Trophoblast cell (in vitro differentiated cells and primary cell): ENCODE results near the gene PTK6.

Experiments used
- DNase-seq, 2 donors: peaks; one replicate each; pipeline ENCODE4 v3.0.0-alpha.2; 2016
- H2AFZ ChIP-seq: 2 replicates; pipeline ENCODE4 v1.6.1; 2013; ENCODE audit warnings: low read length, moderate library complexity, mild to moderate bottlenecking; ENCODE audit not compliant: insufficient read depth, poor library complexity
- H2AK5ac ChIP-seq: 2 replicates; pipeline ENCODE4 v1.6.1; 2013; ENCODE audit warnings: mild to moderate bottlenecking, low read length
- H2BK120ac ChIP-seq: 2 replicates; pipeline ENCODE4 v1.6.1; 2013; ENCODE audit warnings: low read length, mild to moderate bottlenecking, moderate library complexity; ENCODE audit not compliant: insufficient read depth, poor library complexity
- H2BK12ac ChIP-seq: 2 replicates; pipeline ENCODE4 v1.6.1; 2013; ENCODE audit warnings: mild to moderate bottlenecking, low read length, moderate library complexity
- H2BK5ac ChIP-seq: 2 replicates; pipeline ENCODE4 v1.6.1; 2013; ENCODE audit warnings: low read length, low read depth, moderate library complexity, mild to moderate bottlenecking; ENCODE audit not compliant: poor library complexity
- H3K14ac ChIP-seq: 2 replicates; pipeline ENCODE4 v1.6.1; 2013; ENCODE audit warnings: mild to moderate bottlenecking, low read length
- H3K18ac ChIP-seq: 2 replicates; pipeline ENCODE4 v1.6.1; 2013; ENCODE audit warnings: mild to moderate bottlenecking, low read length
- H3K23ac ChIP-seq: 2 replicates; pipeline ENCODE4 v1.6.1; 2013; ENCODE audit warnings: low read length
- H3K27ac ChIP-seq: 2 replicates; pipeline ENCODE4 v1.5.1; 2013; ENCODE audit warnings: low read depth, mild to moderate bottlenecking, inconsistent platforms, low read length, moderate library complexity
- H3K27me3 ChIP-seq: 2 replicates; pipeline ENCODE4 v1.6.1; 2013; ENCODE audit warnings: inconsistent platforms, mild to moderate bottlenecking, low read length, moderate library complexity; ENCODE audit not compliant: insufficient read depth
- H3K36me3 ChIP-seq, 2 experiments: 1 replicate in 1 of 2; 2 replicates in 1 of 2; pipeline ENCODE4 v1.6.1; 2013; ENCODE audit warnings: low read length in 2 of 2, mild to moderate bottlenecking in 2 of 2, moderate library complexity in 1 of 2; ENCODE audit not compliant: insufficient read depth in 2 of 2, control insufficient read depth in 1 of 2
- H3K4ac ChIP-seq: 2 replicates; pipeline ENCODE4 v1.6.1; 2013; ENCODE audit warnings: low read depth, mild to moderate bottlenecking, low read length, moderate library complexity
- H3K4me1 ChIP-seq, 2 experiments: 1 replicate in 1 of 2; 2 replicates in 1 of 2; pipeline ENCODE4 v1.6.1; 2013; ENCODE audit warnings: low read length in 2 of 2, mild to moderate bottlenecking in 2 of 2, moderate library complexity in 1 of 2; ENCODE audit not compliant: insufficient read depth in 2 of 2, control insufficient read depth in 1 of 2
- H3K4me2 ChIP-seq: 2 replicates; pipeline ENCODE4 v1.6.1; 2013; ENCODE audit warnings: inconsistent platforms, mild to moderate bottlenecking, low read length, moderate library complexity
- H3K4me3 ChIP-seq: 2 replicates; pipeline ENCODE4 v1.5.1; 2013; ENCODE audit warnings: mild to moderate bottlenecking, low read depth, low read length, inconsistent platforms
- H3K79me1 ChIP-seq: one replicate; pipeline ENCODE4 v1.6.1; 2013; ENCODE audit warnings: low read length
- H3K79me2 ChIP-seq: 2 replicates; pipeline ENCODE4 v1.6.1; 2013; ENCODE audit warnings: low read length, mild to moderate bottlenecking; ENCODE audit not compliant: control insufficient read depth, insufficient read depth, poor library complexity
- H3K9ac ChIP-seq: 2 replicates; pipeline ENCODE4 v1.6.1; 2013; ENCODE audit warnings: mild to moderate bottlenecking, low read length
- H3K9me3 ChIP-seq: 2 replicates; pipeline ENCODE4 v1.6.1; 2013; ENCODE audit warnings: low read depth, mild to moderate bottlenecking, control low read depth, inconsistent platforms, low read length; ENCODE audit not compliant: insufficient read depth
- H4K12ac ChIP-seq: 2 replicates; pipeline ENCODE4 v1.6.1; 2013; ENCODE audit warnings: low read depth, mild to moderate bottlenecking, low read length, moderate library complexity
- H4K8ac ChIP-seq: 2 replicates; pipeline ENCODE4 v1.6.1; 2013; ENCODE audit warnings: low read depth, mild to moderate bottlenecking, low read length, moderate library complexity
- H4K91ac ChIP-seq: one replicate; pipeline ENCODE4 v1.6.1; 2013; ENCODE audit warnings: low read depth, mild to moderate bottlenecking, low read length, moderate library complexity
- WGBS: extraction: QIAGEN DNeasy Blood & Tissue Kit; methylation state at CpG from one replicate; pipeline ENCODE4 v1.1.7; 2013; ENCODE audit warnings: missing lambda C conversion rate; ENCODE audit not compliant: insufficient read length, insufficient coverage; ENCODE audit errors: extremely low coverage; 5-methylcytosine and 5-hydroxymethylcytosine counted together

Gene PTK6

DNA sequence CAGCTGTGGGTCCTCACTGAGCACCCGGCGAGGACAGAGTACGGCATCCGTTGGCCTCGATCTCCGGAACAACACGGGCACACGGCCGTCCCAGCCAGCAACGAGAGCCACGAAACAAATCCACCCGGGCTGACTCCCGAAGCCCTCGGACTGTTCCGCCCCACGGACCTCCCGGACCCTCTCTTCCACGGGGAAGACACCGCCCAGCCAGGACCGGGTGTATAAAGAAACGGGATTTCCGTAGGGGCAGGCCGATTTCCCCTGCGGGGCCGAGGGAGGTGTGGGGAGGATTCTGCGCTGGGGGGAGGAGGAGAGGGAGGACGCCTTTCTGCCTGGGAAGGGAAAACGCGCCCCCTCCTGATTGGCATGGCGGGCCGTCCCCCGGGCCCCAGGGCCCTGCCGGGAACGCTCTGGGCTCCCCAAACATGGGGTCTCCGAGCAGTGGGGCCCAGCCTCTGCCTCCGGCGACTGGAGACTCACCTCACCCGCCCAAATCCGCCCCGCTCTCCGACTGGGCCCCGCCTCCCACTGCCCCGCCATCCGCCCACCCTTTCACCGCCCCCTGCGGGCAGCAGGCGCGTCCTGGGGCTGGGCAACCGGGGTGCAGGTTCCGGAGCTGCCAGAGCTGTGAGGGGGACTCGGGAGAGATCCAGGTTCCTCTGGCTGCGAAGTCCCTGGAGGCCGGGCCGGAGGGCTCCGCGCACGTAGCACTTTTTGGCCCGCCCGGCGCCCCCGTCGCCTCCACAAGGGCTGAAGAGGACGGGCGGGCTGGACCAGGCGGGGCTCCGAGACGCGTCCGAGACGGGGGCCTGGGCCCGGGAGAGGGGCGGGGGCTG, 17.3 kb downstream of the PTK6 start:
- Histone ChIP-seq H4K12ac (peak overlapping the region; percentile 64), H3K9me3 (peaks cover 10% of the 10 kb centered on the region), H2AFZ (peak overlapping the region; percentile 89), H3K4ac (peak overlapping the region; percentile 6), H2BK12ac (no peak overlapping the region), H3K27me3 (no peaks in the 10 kb centered on the region), H2BK5ac (peak overlapping the region; percentile 68), H3K4me3 (peak overlapping the region; percentile 66), H3K27ac (peak overlapping the region; percentile 82), H3K18ac (peak overlapping the region; percentile 58), H3K79me2 (peaks cover 16% of the 10 kb centered on the region), H2BK120ac (peak overlapping the region; percentile 26), H3K23ac (no peak overlapping the region), H3K4me1 (peaks cover 19 to 28% of the 10 kb centered on the region in 2 experiments), H4K8ac (peak overlapping the region; percentile 82), H3K79me1 (peaks cover 13% of the 10 kb centered on the region), H3K14ac (peak overlapping the region; percentile 53), H3K4me2 (peak overlapping the region; percentile 99), H3K9ac (no peak overlapping the region), H3K36me3 (peaks cover 19% of the 10 kb centered on the region in 2 experiments), H4K91ac (peak overlapping the region; percentile 71), H2AK5ac (no peak overlapping the region)
- peak in 1 of 2 donors; percentile 13 for DNase-seq
- WGBS, result no CpG with 5 or more reads among the region's 72 CpGs

DNA sequence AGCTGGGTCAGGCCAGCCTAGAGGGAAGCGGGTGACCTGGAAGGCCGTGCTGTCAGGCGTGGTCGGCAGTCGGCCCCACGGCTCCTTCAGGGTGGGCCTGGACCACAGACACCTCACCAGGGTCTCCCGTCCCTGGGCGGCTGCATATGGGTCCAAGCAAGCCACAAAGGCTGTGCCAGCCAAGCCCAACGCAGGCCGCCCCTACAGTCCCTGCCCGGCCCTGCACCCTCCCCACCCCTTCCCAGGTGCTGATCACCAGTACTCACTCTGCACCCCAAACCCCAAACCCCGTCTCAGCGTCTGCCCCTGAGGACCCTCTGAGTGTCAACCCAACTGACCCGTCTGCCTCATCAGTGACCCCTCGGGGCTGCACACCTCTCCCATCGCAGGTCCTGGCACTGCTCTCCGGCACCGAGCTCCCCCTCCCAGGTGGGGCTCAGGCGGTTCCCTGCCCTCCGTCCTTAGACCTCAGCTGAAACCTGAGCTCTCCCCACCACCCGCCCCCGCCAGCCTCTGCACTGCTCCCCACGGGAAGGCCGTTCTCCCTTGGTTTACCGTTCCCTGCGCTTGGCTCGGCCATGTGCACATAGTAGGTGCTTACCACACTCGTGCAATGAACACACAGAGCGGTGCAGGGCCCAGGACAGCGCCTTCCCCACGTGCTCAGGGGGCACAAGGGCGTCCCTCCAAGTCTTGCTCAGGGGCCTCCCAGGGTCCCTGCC, 18.1 kb downstream of the PTK6 start:
- Histone ChIP-seq H2AFZ (no peak overlapping the region), H3K9ac (no peak overlapping the region), H3K4me1 (peaks cover 19 to 28% of the 10 kb centered on the region in 2 experiments), H2BK12ac (no peak overlapping the region), H3K23ac (no peak overlapping the region), H2BK5ac (no peak overlapping the region), H3K27ac (no peak overlapping the region), H3K4me3 (peak overlapping the region; percentile 66), H3K4me2 (peak overlapping the region; percentile 99), H2AK5ac (no peak overlapping the region), H2BK120ac (no peak overlapping the region), H3K27me3 (no peaks in the 10 kb centered on the region), H3K9me3 (peaks cover 10% of the 10 kb centered on the region), H4K8ac (no peak overlapping the region), H3K79me1 (peaks cover 13% of the 10 kb centered on the region), H3K14ac (no peak overlapping the region), H3K36me3 (peaks cover 19% of the 10 kb centered on the region in 2 experiments), H3K18ac (no peak overlapping the region), H4K12ac (no peak overlapping the region), H3K79me2 (peaks cover 16% of the 10 kb centered on the region), H4K91ac (peak overlapping the region; percentile 2), H3K4ac (no peak overlapping the region)
- no peak for DNase-seq
- no CpG with 5 or more reads among the region's 32 CpGs for WGBS

DNA sequence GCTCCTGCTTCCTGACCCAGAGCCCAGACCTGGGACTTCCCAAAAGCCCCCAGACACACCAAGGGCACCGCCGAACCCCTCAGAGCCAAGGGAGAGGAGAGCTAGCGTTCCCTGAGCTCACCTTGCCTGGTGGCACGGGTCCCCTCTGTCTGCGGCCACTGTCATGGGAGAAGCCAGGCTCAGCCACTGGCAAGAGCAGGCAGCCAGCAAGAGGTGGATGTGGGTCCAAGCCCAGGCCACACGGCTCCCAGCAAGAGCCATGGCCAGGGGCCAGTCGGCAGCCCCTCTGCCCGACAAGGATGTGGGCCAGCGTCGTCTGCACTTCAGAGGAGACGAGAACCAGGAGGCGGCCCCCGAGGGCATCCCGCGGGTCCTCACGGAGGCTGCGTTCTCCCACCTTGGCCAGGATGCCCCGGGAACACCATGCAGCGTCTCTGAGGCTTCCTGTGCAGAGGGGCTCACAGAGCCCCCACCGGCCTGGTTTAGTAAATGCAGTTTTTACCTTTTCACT, 18.8 kb downstream of the PTK6 start:
- H2BK12ac ChIP-seq, result no peak overlapping the region
- H3K4ac ChIP-seq, result no peak overlapping the region
- H3K23ac ChIP-seq, result no peak overlapping the region
- no peak overlapping the region for H3K27ac ChIP-seq
- no peak overlapping the region for H4K91ac ChIP-seq
- H2AFZ ChIP-seq, result no peak overlapping the region
- H2BK120ac ChIP-seq, result no peak overlapping the region
- H3K36me3 ChIP-seq, result peaks cover 14 to 19% of the 10 kb centered on the region in 2 experiments
- no peak overlapping the region for H3K18ac ChIP-seq
- H3K4me1 ChIP-seq, result peaks cover 19 to 28% of the 10 kb centered on the region in 2 experiments
- H2BK5ac ChIP-seq, result no peak overlapping the region
- no peaks in the 10 kb centered on the region for H3K27me3 ChIP-seq
- no peak overlapping the region for H3K4me3 ChIP-seq
- H3K9ac ChIP-seq, result no peak overlapping the region
- peak in 1 of 2 donors; percentile 14 for DNase-seq
- H4K12ac ChIP-seq, result no peak overlapping the region
- no peak overlapping the region for H4K8ac ChIP-seq
- no peak overlapping the region for H3K14ac ChIP-seq
- H3K79me2 ChIP-seq, result peaks cover 16% of the 10 kb centered on the region
- H2AK5ac ChIP-seq, result no peak overlapping the region
- peaks cover 13% of the 10 kb centered on the region for H3K79me1 ChIP-seq
- H3K4me2 ChIP-seq, result no peak overlapping the region
- no CpG with 5 or more reads among the region's 20 CpGs for WGBS
- H3K9me3 ChIP-seq, result peaks cover 7% of the 10 kb centered on the region

DNA sequence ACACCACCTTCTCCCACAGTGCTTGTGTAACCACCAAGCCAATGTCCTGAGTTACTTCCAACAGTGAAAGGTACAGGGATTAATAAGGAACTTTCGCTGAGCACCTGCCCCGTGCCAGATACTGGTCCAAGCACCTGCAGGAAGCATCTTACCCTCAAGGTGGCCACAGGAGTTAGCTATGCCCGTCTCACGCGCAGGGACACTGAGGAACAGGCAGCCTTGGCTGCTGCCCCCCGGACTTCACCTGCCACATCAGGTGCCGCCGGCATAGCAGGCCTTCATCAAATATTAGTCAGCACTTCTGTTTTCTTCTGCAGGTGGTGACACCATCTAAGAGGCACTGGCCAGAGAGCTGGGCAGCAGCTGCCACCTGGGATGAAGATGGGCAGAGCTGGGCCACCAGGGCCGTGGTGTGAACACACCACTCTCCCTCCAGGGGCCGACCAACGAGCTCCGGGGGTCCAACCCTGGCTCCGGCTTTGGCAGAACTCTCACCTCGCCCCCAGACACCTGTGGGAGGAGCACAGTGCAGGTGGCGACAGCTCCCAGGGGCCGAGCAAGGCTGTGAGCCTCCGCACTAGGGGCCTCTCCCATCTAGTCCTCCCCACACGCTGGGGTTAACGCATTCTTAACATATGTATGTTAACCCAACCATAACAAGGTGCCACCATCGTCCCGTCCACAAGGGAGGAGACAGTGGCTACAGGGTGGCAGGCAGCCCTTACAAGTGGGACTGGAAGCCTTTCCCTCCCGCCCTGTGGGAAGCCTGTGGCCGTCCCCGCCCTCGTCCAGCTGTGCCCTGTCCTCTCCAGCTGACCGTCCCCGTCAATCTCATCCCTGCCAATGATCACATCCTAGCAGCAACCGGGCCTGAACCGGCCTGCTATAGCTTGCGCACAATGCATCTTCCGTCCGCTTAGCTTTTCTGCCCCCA, 19.5 kb downstream of the PTK6 start:
- H3K36me3 ChIP-seq, result peaks cover 8 to 12% of the 10 kb centered on the region in 2 experiments

More for the DNA sequence above, 19.5 kb downstream of the PTK6 start:
- Histone ChIP-seq H3K4ac (no peak overlapping the region), H3K27ac (no peak overlapping the region), H2BK5ac (no peak overlapping the region), H3K79me1 (peaks cover 13% of the 10 kb centered on the region), H4K12ac (no peak overlapping the region), H3K4me3 (no peak overlapping the region), H3K9me3 (peaks cover 1% of the 10 kb centered on the region), H3K27me3 (no peaks in the 10 kb centered on the region), H2BK12ac (no peak overlapping the region), H3K4me1 (peaks cover 18 to 27% of the 10 kb centered on the region in 2 experiments), H3K79me2 (peaks cover 16% of the 10 kb centered on the region), H2AFZ (no peak overlapping the region), H4K91ac (no peak overlapping the region), H4K8ac (no peak overlapping the region), H3K23ac (no peak overlapping the region), H2BK120ac (no peak overlapping the region), H3K4me2 (no peak overlapping the region), H3K14ac (no peak overlapping the region), H2AK5ac (no peak overlapping the region), H3K18ac (no peak overlapping the region), H3K9ac (no peak overlapping the region)
- WGBS, result no CpG with 5 or more reads among the region's 32 CpGs
- no peak for DNase-seq
